Stimulated activated CD4-positive, alpha-beta T cell treated with anti-CD3 and anti-CD28 coated beads, TNF-alpha, amount 100 ng/mL, for 48 hours (primary cell): ENCODE data around the gene KCNIP4.

Experiments used
- DNase-seq, 3 donors: peaks; one replicate each; pipeline ENCODE4 v3.0.0-alpha.2; 2020; ENCODE audit warnings: low read depth in 3 of 3

The KCNIP4 gene

DNA sequence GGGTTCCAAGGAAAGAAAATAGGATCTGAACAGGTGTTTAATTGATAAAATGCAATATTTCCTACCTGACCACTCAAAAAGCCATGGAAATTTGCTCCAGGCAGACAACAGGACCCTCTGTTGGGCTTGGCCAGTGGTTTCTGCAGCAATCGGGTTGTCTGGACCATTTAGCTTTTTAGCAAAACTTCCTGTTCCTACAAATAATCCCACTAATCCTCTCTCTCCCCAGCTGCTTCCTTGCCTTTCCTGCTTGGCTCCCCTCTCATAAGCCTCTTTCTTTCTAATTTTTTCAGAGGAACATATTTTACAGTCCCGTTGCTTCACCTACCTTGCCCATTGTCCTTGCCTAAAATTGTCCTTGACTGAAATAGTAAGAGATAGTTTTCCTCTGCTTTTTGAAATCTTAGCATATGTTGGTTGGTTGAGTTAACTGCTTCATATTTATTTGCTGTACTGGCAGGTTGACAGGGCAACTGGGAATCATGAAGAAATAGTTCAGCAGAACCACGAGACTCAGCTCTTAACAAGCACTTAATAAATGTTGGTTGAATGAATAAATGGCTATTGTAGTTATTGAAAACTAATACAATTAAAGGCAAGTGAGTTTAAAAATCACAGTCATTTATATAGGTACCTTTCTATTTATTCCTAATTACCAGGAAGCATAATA is 259.8 kb downstream of the KCNIP4 start:
- DNase-seq, result no peak

DNA sequence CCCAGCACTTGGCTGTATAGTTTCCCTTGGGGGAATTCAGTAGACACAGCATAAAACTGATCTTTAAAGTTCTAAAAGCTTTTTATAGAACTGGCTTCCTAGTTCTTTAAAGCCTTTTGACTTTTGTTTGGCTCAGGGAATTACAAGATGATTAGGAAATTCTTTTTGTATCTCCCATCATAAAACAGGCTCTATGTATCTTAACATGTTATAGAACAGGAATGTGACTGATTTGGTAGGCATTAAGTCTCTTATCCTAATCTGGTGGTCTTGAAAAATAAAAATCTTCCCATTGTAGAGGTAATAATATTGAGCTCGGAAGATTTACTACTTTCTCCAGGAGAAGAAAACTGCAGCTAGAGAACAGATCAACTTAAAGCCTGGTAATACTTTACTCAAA is 262.7 kb downstream of the KCNIP4 start:
- DNase-seq, result no peak

DNA sequence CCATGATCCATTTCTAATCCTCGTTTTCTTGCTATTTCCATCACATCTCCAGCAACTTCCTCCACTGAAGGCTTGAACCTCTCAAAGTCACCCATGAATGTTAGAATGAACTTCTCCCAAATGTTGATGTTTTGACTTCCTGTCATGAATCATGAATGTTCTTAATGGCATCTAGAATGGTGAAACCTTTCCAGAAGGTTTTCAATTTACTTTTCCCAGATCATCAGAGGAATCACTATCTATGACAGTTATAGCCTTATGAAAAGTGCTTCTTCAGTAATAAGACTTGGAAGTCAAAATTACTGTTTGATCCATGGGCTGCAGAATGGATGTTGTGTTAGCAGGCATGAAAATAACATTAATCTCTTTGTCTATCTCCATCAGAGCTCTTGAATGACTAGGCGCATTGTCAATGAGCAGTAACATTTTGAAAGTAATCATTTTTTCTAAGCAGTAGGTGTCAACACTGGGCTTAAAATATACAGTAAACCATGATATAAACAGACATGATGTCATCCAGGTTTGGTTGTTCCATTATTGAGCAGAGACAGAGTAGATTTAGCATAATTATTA is 268.2 kb downstream of the KCNIP4 start:
- no peak for DNase-seq

DNA sequence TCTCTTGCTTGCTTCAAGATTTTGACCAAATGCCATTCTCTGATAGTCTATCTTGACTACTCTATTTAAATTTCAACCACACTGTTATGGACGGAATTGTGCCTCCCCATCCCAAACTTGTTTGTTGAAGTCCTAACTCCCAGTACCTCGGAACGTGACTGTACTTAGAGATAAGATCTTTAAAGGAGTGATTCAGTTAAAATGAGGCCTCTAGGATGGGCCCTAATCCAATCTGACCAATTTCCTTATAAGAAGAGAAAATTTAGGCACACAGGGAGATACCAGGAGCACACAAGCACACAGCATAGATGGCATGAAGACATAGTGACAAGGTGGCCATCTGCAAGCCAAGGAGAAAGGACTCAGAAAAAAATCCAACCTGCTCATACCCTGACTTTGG is 269.9 kb downstream of the KCNIP4 start:
- DNase-seq, result no peak

DNA sequence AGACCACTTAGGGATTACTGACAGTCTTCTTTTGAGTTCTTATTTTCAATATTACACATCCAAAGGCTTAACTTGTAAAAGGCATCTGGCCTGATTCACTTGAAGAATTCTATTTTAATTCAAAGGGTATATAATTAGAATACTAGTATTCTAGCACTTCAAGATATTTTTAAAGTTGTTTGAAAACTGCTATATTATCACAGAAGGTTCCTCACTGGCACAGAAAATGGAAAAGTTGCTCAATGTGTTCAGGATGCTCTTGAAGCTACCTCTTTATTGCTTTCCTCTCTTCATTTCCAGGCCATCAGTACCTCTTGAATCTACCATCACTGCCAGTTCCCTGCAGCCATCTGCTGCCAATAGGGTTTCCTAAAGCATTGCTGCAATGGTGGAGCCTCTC is 271.4 kb downstream of the KCNIP4 start:
- no peak for DNase-seq

DNA sequence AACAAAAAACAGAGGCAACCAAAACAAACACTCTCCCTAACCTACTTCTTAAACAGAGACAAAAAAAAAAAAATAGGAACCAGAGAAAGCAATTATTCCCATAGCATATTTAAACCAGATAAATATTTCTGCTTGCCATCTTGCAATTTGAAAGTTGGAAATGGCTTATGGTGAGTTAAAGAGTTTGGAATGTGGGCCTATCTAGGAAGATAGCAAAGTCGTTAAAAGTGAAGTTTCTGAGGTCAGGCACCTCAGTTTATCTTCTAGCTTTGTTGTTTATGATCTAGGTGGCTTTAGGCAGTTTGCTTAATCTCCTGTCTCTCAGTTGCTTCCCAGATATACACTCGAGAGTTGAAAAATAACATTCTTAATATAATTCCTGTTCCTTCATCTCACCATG is 284.2 kb downstream of the KCNIP4 start:
- DNase-seq, result no peak

DNA sequence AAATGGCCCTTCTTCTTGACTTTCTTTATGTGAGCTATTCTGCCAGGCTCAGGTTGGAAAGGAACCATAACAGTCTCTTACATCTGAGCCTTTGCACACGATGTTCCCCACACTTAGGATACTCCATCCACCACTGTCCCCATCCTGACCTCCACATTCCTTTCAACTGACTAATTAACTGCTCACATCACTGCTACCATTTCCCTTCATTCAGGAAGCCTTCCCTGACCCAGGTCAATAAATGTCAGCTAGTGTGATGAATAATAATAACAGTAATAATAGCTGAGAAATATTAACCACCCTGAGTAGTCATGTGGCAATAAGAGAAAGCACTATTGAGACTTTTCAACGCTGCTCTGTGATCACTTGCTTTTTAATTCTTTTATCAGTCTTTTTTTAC is 291.7 kb downstream of the KCNIP4 start:
- DNase-seq, result no peak

DNA sequence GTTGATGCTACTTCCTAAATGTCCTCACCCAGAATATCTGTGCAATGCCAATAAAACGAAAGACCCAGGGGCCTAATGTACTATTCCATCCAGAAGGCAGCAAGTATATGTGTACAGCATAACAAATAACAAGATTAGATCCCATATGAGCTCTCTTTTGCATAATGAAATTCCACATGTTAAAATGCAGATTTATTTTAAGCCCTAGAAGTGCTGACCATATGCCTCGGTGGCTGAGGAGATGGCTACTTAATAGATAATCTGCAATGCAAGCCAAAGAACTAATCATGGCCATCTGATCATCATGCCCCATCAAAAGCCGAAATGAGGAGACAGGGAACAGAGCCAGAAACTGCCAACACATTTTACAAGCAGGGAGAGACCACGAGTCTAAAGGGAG is 293.5 kb downstream of the KCNIP4 start:
- no peak for DNase-seq

DNA sequence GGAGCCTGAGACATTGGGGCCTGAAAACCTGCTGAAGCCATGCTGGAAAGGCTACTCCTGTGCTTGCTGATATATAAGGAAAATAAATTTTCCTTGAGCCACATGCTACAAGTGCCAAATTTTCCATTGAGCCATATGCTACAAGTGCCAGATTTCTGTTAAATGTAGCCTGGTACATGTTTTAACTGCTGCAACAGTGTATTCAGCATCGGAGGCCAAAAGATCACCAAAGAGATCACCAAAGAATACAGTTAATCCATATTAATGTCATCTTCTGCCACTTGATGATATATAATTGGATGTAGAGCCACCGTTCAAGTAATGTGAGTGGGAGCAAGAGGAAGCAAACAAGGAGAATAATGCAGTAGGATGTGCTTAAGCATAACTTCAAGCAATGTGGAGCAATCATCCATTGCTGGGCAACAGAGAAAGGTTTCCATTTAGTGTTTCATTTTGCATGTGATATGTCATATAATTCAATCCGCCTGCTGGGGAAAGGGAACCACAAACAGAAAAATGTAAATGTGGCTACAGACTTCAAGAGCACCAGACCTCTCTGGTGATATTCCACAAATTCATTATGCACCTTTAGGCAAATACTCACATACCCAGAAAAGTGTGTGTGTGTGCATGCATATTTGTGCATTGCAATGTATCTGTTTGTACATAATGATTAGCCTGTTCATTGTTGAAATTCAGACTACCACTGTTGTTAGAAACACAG is 295.9 kb downstream of the KCNIP4 start:
- DNase-seq, result no peak

DNA sequence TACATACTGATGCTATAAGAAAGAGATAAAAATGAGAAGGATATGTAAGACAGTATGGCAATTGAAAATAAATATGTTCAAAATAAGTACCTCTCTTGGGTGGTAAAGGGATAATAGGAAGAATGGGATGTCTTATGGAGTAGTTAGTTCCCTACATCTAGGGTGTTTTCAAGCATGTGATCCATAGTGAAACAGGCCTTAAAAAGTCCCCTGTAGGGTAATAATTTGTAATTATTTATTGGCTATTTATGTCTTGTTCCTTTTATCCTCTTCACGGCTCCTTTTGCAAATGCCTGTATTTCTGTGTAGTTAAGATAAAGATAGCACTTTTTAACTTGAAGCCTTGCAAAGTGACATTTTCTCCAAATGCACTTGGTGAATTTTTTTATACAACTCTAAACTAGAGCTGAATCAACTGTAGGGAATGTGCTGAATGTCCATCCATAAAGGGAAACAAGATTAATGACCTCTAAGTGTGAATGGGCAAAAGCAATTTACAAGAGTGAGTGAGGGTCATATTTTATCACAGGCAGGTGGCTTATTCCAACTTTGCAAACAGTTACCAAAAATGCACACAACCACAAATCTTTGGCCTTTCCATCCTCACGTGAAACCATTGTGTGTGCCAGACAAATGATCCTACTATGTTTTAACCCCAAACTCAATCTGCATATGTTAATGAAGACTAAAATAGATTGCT is 299.0 kb downstream of the KCNIP4 start:
- no peak for DNase-seq

DNA sequence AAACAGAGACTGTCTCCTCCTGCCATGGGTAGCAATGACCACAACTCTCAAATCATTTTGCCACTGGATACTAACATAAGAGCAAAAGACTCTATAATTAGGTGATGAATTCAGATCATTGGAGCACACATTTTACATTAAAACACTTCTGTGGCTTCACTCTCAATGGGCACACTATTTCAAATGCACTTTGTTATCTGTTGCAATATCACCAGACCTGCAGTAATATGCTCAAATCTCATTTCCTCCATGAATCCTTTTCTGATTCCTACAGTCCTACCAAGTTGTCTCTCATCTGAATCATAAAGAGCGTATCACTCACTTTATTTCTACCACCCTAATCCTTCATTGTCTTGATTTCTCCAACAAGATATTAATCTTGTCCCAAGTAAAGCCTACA is 302.8 kb downstream of the KCNIP4 start:
- no peak for DNase-seq

DNA sequence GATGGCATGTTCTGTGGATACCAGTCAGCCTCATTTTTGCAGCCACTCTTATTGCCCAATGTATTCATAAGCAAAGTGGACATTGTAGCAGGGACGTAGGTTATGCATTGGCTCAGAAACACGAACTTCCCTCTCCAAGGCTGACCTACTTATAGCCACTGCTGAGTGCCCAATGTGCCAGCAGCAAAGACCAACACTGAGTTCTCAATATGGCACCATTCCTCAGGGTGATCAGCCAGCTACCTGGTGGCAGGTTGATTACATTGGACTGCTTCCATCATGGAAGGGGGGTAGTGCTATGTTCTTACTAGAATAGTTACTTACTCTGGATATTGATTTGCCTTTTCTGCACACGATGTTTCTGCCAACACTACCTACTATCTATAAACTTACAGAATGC is 306.9 kb downstream of the KCNIP4 start:
- no peak for DNase-seq

DNA sequence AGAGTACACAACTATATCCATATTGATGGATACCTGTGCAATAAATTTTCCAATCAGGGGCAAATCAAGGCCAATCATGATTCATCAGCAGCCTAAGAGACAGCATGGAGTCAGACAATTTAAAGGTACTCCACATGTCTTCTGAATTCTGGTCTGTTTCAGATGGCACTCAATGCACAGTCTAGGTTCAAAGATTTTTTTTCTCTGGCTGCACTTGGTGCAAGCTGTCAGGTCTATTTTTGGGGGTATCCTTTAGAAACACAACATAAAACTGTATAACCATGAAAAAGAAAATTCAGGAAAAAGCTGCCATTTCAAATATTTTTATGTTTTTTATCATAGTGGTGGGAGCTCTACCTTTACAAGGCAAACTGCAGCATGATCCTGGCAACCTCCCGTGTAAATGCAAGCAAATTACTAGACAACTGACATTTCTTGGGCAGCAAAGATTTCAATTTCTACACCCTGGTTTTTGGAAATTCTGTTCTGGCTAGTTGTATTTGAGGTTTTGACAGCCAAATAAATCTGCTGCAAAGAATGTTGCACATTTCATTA is 310.3 kb downstream of the KCNIP4 start:
- no peak for DNase-seq

DNA sequence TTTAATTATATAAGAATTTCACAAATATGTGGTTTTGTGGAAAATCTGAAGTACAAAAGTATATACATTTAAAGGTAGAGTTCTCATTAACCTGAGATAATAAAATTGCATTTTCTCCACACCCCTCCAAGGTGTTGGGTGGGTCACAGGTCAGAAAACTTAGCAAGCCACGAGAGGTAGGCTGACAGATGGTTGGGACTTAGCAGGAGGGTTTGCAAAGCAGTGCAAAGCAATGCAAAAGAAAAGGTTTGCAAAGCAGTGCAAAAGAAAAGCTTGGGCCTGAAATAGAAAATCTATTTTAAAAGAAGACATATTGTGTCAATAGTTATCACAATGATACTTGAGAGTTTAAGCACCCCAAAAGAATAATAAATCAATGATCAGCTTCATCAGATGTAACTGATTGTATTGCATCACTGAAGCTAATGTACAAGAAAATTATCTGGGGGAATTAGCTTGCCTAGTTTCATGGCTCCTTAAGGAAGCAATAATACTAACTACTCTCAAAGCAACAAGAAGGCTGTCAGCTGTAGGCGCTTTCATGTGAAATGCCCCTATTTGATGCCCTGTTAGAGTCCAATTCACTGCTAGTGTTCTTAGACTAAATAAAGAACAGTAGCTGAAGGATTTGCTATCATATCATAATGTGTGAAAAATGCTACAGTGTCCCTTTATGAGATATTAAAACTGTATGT is 319.5 kb downstream of the KCNIP4 start:
- DNase-seq, result no peak

DNA sequence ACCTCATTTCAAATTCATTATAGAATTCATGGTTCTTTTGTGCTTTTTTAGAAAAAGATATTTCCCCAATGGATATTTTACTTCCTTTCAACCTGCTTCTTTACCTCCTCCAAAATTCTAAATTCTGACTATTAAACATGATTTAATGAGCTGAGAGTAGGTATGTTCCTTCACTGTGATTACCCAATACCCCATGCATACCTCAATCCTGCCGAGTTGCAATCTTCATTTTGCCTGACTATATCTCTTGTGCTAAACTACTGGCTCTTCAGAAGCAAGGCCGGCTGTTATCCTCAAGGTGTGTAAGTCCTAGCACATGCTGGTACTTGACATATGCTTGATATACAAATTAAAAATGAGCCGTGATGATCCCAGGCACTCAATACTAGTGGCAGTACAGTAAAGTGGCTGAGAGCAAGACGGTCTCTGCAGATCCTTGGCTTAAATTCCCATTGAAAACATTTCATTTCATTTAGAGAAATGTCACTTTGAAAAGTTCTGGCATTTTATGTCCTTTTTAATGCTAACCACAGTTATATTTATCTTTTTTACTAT is 320.4 kb downstream of the KCNIP4 start:
- no peak for DNase-seq

DNA sequence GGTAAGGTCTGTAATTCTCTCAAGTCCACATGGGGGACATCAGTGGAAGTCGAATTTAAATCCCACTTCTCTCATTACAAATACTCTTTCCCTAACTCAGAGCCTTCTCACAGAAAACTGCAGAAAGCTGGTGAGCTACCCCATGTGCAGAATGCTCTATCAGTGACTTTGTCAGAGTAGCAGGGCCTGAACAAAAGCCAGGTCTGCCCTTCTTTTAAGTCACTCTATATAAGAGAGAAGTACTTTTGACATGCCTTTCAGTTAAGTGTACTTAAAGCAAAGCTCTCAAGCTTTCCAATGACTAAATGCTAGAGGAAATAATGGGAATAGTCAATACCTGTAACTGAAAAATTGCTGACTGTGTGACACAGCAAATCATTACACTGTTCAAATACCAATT is 323.1 kb downstream of the KCNIP4 start:
- DNase-seq, result no peak

DNA sequence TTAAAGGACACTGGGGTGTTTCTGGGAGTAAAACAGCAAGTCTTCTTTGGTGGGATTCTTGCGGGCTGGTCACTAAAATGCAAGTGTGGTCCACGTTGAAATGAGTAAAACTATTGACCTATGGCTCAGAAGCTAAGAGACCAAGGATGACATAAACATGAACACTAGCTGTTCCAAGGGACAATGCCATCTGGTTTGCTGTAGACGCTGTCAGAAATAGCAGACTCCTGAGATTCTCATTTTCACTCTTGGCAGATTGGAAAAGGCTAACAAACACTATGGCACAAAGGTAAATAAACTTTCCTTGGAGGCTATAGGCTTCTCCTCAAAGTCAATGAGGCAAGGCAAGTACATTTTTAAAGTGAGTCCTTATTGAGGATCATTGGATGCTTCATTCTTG is 343.6 kb downstream of the KCNIP4 start:
- no peak for DNase-seq

DNA sequence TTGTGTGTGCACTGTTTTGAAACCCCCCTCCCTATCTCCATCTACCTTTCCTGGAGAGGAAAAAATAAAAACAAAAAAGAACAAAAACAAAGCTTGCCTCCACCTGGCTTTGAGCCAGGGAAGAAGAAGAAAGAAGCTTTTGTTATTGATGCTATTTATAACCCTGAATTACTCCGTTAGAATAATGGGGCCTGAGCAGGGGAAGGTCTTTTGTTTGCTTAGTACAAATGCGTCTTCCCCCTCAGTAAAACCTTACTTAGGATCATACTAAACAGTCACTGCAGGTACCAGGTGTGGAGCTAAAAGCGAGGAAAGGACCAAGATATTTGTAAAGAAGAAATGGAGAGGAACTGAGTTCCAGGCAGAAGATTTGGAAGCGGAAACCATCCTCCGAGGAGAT is 352.1 kb downstream of the KCNIP4 start:
- DNase-seq, result no peak

DNA sequence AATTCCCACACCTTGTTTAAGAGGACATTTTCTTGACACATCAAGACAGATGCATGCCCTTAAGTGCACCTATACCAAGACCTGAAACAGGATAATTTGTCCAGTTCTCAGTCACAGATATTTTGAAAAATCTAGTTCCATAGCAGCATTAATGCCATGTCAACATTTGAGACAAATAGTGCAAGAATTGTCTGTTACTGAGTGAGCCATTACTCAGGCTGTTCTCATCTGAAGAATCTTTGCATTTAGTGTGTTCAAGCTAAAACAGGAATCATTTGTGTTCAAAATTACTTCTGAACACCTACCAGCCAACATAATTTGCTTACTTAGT is 354.9 kb downstream of the KCNIP4 start:
- DNase-seq, result no peak

DNA sequence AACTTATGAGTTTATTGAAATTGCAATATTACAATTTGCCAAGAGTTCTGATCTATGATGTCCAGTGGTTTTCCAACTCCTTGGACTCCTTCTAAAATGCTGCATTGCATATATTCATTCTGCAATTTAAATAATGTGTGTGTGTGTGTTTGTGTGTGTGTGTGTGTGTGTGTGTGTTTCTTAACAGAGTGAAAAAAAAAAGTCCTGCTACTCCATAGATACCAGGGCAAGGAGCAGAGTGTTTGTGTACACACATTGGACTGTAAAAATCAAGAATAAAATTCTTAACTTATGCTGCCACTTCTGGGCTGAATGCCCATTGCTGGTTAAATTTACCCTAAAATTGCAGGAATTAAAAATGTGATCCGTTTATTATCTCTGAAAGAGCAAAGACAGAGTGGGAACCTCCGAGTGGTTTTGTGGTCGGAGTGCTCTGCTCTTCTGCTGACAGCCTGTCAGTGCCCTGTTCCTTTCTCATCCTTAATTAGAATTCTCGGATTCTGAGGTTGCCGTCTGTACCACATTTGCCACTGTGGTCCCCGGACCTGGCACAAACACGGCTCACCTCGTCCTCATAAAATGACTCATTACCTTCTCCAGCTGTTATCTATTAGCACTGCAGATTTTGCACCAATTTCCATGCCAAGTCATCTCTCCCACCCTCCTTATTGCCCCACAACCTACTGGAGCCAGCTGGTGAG is 355.5 kb downstream of the KCNIP4 start:
- no peak for DNase-seq

DNA sequence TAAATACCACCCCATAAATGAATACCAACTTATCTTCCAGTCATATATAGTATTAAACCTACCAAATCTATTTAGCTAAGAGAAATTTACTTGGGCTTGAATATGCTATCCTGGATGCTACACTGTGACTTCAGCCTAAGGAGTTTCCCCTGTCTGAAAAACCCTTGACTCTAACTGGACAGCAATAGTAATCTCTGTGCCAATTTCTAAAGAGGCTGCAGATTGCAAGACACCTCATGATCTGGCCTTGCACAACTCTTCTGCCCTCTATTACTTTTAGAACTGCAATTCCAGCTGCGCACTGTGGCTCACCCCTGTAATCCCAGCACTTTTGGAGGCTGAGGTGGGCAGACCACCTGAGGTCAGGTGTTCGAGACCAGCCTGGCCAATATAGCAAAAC is 371.5 kb downstream of the KCNIP4 start:
- DNase-seq, result no peak
